T-helper 9 cell (primary cell): ENCODE data around the gene LZTS2.

Experiments
- DNase-seq: peaks from one replicate; pipeline ENCODE4 v3.0.0-alpha.2; 2020

LZTS2 gene

DNA sequence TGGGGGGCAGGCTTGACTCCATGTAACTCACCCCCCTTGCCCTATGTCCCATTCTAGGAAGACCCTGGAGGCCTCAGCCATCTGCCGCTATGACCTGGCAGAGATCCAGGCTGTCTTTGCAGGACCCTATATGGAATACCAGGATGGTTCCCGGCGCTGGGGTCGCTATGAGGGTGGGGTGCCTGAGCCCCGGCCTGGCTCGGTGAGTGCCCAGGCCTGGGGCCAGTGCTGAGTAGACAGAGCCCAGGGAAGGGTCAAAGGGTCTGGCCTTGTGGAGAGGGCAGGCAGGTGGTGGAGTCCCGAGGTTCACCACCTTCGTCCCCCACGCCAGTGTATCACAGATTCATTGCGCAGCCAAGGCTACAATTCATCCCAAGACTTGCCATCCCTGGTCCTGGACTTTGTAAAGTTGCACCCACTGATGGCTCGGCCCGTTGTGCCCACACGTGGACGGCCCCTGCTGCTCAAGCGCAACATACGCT lies 19.8 kb upstream of the LZTS2 start:
- DNase-seq, result no peak

DNA sequence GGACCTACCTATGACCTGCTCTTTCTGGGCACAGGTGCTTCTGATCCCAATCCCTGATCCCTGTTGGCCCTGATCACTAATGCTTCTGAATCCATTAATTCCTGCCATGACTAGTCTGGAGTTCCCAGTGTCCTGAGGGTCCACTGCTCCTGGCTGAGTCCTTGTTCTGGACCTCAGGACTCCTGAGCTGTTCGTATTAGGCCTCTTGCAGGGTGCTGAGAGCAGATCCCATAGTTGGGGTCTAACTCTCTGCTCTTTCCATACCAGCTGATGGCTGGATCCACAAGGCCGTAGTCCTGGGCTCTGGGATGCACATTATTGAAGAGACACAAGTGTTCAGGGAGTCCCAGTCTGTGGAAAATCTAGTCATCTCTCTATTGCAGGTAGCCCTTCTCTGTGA lies 19.3 kb upstream of the LZTS2 start:
- no peak for DNase-seq

DNA sequence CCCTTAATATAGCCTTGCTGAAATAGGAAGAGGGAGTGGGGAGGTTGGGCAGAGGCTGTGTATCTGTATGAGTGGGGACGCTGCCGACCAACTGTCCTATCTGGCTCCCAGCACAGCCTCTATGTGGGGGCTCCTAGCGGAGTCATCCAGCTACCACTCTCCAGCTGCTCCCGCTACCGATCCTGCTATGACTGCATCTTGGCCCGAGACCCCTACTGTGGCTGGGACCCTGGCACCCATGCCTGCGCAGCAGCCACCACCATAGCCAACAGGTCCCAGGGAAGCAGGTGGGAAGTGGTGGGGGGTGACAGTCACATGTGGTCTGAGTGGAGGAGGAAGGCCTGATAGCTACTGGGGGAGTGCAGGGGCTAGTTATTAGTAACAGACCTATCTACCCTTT lies 18.9 kb upstream of the LZTS2 start:
- DNase-seq, result no peak

DNA sequence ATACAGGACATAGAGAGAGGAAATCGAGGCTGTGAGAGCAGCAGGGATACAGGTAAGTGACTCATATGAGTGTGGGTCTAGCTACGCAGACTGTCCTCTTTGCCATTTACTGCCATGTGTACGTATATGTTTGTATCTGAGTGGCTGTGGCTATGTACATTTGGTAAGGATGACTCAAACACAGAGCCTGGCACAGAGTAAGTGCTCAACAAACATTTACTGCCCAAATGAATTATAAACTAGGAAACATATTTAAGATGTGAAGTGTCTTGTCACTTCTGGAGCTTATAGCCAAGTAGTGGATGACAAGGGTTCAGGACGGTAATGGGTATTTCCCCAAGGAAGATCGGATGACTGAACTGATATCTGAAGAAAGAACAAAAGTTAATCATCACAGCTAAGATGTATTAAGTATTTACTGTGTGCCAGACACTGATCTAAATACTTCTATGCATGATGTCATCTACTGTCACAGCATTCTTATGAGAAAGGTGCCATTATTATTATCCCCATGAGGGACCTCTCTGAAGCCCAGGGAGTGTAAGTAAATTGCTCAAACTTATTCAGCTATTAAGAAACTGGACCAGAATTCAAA lies 18.3 kb upstream of the LZTS2 start:
- no peak for DNase-seq

DNA sequence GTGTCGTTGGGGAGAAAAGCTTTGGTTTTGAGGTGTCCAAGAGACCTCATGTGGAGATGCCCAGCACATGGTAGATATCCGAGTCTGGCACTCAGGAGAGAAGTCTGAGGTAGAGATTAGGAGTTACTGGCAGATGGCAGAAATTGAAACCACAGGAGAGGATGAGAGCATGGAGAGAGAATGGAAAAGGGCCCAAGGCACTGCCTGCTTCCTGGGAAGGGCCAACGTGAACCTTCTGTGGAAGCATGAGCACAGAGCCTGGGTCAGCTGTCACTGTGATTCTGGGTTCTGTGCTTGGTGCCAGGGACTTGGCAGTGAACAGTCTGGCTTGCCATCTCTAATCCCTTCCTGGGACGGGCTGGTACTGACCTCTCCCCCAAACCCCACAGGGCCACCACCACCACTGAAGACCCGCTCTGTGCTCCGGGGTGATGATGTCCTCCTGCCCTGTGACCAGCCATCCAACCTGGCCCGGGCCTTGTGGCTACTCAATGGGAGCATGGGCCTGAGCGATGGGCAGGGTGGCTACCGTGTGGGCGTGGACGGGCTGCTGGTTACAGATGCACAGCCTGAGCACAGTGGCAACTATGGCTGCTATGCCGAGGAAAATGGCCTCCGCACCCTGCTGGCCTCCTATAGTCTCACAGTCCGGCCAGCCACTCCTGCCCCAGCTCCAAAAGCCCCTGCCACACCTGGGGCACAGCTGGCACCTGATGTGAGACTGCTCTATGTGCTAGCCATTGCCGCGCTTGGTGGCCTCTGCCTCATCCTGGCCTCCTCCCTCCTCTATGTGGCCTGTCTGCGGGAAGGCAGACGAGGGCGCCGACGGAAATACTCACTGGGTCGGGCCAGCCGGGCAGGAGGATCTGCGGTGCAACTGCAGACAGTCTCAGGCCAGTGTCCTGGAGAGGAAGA lies 16.4 kb upstream of the LZTS2 start:
- no peak for DNase-seq

DNA sequence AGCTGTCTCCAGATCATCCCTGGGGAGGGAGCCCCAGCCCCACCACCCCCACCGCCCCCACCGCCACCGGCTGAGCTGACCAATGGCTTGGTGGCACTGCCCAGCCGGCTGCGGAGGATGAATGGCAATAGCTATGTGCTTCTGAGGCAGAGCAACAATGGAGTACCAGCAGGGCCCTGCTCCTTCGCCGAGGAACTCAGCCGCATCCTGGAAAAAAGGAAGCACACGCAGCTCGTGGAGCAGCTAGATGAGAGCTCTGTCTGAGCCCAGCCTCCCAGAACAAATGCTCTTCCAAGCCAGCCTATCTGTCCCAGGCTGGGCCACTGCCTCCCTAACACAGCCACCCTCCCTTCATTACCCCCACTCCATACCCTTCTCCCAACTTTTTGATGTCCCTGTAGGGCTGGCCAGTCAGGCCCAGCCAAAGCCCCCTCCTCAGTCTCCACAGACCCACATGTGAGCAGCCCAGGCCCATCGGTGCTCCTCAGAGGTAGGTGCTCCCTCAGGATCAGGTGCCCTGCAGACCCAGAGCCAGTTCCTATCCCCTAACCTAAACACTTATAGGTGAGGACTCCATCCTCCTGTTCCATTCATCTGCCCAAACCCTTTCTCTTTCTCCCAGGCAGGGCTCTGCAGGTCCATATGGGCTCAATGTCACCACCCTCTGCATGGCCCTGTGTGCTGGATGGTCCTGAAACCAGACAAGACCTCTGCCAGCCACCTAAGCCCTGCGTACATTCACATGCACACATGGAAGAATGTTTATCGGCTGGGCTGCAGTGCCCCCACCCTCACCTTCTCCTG lies 15.5 kb upstream of the LZTS2 start:
- DNase-seq, result no peak

DNA sequence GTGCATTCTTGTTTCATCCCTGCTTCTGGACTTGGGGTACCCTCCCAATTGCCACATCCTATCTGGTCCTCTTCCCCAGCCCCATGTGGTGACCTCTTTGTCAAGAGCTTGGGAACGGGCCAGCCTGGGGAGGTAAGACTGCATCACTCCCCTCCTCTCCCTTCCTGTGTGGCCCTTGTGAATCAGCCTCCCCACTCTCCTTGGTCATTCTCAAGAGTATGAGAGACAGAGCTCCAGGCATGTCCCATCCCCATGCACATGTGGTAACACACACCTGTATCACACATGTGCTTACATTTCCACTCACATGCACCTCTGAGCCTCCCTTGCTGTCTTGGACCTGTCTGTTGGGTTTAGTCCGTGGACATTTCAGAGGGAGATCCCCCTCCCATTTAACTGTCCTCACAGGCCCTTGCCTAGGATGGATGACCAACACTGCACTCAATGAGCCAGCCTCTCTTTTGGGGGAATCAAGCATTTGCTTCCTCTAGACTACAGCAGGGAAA lies 14.9 kb upstream of the LZTS2 start:
- no peak for DNase-seq

DNA sequence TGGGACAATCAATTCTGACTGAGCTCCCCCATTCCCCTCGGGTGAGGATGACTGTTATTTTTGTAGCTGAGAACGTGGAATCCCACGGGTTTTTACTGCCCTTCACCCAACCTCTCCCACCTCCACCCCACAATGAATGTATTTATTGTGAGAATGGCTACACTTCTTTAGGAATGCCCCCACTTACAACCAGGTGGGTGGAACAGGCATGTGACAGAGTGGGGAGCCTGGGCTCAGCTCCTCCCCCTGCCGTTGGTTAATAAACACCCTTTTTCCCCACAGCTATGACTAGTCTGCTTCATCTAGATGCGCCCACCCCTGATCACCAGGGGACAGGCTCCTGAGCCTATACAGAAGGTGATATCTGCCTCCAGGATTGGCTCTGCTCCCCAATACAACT lies 14.3 kb upstream of the LZTS2 start:
- no peak for DNase-seq

DNA sequence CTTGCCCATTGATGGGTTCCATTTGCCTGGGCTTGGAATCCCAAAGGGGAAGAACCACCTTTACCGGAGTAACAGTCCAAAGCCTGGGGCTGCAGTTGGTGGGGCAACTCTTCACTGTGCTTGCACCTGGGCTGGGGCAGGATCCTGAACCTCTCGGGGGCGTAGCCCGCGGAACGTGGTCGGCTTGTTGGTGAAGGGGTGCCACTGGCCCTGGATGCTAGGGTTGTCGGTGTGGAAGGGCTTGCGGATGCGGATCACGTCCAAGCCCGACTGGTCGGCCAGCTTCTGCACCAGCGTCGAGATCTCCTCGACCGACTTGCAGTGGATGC lies 13.0 kb upstream of the LZTS2 start:
- DNase-seq, result no peak

DNA sequence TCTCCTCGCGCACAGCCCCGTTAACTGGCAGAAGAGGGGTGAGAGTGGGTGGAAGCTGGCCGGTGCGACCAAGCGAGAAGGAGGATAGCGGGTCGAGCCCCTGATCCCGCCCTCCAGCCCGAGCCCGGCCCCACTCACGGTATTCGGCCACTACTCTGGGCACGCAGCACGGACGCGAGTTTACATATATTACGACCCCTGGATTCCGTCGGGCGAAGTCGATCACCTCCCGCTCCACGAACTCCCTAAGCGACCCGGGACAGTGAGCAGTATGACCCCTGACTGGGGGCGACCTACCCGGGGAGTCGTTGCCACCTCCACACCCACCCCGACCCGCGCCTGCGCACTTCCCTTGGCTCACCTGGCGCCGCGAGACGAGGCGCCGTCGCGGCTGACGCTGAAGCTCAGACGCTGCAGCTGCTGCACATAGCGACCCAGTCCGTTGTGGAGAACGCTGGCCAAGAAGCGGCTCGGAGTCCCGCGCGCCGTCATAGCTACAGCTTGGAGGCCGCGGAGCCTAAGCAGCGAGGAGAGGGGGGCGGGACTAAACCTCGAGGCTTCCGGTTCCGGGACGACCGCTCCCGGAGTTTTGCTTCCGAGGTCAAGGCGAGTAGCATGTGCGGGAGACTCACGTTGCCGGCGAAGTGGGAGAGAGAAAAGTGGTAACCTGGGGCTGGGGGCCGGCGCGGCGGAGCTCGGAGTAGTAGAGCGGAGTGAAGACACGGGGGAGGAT lies 12.5 kb upstream of the LZTS2 start, which contains the start of the genes MRPL43 and TWNK:
Gene MRPL43 (minus strand): TSS at position 546 of the 733 bp plus-strand sequence. CDS start 54 bp downstream, at position 492.
Gene TWNK (plus strand): TSS at position 592 of the 733 bp plus-strand sequence. CDS start 668 bp downstream, outside the sequence.
- DNase-seq, result peak; percentile 81

DNA sequence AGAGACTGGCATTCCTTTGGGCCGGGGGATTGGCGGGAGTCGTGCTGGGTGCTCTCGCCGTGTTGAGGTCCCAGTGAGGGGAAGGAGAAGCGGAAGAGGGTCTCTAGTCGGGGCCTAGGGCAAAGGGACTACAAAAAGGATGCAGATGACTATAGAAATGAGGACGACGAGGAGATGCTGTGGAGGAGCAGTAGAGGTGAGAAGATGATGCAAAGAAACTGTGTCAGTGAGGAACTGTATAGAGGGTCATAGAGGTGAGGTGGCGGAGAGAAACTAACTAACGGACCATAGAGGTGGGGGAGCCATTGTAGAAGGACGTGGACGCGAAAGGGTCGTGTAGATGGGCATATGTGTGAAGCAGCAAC lies 11.9 kb upstream of the LZTS2 start:
- DNase-seq, result no peak

DNA sequence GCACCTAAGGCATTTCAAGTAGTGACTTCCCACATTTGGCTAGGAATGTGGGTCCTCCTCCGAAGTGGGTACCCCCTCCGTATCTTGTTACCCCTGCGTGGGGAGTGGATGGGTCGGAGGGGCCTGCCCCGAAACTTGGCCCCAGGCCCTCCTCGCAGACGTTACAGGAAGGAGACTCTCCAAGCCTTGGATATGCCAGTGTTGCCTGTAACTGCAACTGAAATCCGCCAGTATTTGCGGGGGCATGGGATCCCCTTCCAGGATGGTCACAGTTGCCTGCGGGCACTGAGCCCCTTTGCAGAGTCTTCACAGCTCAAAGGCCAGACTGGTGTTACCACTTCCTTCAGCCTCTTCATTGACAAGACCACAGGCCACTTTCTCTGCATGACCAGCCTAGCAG lies 11.4 kb upstream of the LZTS2 start:
- DNase-seq, result no peak

DNA sequence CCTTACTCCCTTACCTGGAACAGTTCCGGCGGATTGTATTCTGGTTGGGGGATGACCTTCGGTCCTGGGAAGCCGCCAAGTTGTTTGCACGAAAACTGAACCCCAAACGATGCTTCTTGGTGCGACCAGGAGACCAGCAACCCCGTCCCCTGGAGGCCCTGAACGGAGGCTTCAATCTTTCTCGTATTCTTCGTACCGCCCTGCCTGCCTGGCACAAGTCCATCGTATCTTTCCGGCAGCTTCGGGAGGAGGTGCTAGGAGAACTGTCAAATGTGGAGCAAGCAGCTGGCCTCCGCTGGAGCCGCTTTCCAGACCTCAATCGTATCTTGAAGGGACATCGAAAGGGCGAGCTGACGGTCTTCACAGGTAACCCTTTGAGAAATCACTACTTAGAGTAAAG lies 10.5 kb upstream of the LZTS2 start:
- DNase-seq, result no peak

DNA sequence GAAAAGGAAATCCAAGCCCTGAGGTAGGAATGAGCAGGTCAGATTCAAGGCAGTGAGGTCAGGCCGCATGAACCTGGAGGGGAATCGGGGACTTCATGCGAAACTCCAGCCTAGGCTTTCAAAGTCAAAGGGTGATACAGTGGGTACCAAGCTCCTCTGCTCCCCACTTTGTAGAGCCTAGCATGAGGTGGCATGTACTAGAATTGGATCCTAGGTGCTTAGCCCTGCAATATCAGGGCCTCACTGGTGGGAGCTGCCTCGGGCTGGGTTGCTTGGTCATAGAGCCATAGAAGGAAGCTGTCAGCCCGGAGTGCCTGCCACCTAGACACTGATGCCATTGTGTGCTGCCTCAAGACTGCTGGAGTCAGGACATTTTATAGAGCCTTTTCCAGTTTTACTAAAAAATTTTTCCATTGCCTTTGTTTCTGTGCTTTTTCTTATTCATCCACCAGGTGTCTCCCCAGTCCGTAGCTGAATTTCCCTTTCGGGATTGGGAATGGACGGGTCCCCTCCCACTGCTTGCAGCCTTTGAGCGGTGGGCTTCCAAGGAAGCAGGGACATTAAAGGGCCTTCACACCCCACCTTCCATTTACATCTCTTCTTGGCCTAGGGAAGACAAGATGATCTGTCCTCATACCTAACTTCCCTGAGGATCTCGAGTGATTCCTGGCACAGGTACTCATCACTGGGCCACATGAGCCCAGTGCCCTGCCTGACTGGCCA lies 5.5 kb upstream of the LZTS2 start:
- DNase-seq, result no peak

DNA sequence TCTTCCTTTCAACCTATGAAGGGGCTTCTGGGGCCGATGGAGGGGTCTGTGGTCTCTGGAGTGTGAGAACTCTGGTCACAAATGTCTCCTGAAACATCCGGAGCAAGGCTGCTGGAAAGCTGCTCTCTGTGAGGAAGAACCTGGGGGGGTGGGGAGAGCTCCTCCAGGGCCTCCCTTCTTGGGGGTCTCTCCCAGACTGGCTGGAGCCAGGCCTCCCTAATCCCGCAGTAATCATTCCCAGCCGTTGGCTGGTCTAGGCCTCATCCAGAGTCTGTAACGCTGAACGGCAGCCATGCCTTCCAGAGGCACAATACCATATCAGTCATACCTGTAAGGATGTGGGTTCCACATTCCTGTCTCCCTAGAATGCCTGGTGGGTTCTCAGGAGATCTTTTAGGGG lies 4.4 kb upstream of the LZTS2 start:
- DNase-seq, result no peak

DNA sequence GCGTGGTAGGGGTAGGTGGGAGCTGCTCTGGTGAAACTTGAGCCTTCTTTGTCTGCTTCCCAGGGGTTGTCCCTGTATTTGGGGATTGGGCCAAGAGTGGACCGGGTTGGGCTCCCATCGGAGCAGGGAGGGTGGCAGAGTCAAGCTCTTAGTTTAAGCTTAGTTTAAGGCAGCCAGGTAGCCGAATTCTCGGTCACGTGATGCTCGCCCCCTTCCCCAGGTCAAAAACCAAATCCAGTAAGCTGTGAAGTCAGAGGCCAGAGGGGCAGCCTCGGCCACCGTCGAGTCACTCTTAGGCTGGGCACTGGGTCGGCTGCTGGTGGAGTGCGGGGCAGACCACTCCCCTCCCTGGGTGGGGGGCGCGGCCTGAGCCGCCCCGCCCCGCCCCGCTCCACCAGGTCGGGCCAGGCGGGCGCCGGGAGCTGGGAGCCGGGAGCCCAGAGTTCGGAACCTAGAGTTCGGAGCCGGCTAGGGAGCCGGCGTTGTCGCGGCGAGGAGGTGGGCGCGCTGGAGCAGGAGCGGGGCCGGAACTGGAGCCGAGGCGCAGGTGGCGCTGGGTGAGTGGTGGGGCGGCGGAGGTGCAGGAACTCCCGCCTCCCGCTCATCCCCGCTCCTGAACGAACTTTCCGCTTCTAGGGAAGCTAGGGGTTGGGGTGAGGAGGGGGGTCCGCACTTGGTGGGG lies 2.8 kb upstream of the LZTS2 start:
- peak; percentile 29 for DNase-seq

DNA sequence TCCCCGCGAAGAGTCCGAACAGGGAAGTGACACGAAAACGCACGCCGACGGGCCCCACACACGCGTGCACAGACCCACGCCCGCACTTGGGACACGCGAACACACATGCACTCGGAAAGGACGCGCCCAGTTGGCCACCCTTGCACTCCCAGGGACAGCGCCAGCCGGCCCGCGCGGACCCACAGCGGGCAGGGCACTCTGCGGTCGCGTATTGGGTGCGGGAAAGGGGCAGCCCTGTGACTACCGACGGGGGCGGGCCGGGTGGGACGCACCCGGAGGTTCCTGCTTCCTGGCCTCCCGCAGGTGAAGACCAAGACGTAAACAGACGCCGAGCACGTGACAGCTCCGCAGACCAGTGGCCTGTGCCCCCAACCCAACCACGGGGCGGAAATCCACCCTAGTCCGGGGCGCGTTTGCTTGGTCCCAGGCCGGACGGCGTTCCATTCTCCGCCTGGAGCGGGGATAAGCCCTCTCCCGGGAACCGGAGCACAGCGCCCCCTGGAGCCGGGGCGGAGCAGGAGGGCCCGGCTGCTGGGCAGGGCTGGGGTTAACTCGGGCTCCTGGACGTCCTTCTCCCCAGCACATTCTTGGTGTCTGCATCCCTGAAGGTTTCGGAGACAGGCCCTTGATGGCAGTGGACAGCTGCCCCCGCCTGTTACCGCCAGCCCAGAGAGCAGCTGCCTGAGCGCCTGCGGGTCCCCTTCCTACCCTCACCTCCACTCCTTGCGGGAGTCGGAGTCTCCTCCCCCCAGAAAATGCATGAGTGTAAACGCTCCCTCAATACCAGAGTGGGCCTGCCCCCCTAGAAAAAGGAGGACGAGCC lies 2.0 kb upstream of the LZTS2 start:
- DNase-seq, result peak; percentile 79

DNA sequence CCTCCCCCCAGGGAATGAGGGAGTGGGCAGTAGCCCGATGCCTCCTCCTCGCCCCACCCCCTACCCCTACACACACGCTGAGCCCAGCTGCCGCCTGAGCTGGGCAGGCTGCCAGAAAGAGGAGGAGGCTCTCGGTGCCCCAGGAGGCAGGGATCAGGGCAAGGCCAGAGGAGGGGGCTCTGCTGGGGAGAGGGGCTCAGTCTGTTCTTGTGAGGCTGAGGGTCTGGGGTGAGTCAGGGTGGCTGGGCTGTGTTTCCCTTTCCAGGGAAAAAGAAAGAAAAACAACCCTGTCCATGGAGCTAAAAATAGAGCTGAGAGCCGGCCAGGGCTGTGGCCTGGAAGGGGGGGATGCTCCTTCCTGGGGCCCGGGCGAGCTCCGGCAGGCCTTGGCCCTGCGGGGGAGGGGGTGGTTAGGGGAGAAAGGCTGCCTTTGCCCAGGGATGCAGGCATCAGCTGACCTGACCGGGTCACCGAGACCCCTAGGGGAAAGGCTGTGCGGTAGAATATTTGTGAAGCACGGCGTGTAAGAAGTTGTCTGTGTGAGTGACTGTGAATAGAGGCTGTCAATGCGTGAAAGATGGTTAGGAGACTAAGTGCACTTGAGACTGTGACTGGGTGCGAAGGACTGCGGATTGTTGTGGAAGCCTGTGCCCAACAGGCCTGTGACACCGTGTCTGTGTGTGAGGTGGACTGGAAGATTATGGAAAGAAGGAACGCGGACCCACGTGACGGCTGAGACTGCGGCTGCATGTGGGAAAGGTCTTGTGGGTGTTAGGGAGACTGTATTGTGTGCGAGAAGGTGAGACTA lies 1.2 kb upstream of the LZTS2 start:
- DNase-seq, result peak; percentile 67

DNA sequence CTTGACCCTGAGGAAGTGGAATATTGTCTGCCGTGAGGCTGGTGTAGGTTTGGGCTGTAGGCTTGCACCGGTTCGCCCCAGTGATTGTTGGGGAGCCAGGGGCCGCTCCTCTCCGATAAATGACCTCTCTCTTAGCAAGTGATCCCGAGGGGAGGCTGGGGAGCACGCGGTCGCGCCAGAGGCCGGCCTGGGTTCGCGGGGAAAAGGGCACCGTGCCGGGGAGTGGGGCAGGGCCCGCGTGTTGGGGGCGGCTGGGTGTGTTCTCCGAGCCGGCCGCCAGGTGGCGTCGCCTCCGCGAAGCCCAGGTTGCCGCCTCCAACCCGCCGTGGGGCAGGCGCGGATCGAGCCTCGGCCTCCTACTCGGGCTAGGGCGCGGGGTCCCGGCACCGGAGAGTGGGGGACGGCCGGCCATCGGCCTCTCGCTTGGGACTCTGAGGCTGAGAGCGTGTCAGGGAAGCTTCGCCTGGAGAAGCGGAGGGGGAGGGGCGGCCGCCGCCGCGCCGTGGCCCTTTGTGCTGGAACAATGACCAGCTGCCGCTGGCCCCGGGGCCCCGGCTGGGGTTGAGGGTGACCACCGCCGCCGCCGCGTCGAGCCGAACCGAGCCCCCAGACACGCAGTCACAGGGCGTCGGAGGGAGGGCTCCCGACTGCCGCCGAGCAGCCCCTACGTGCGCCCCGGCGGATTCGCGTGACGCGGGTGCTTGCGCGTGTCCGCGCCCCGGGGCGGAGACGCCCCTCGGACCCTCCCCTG lies 442 bp upstream of the LZTS2 start:
- peak; percentile 72 for DNase-seq
